Activated CD4-positive, alpha-beta T cell treated with anti-CD3 and anti-CD28 coated beads, Interleukin-2, amount 50 U/mL, for 4 hours (primary cell): ENCODE results near the gene GDPD4.

Source experiments
- DNase-seq, 2 experiments: peaks; one replicate each; pipeline ENCODE4 v3.0.0-alpha.2; 2020

GDPD4 gene

DNA sequence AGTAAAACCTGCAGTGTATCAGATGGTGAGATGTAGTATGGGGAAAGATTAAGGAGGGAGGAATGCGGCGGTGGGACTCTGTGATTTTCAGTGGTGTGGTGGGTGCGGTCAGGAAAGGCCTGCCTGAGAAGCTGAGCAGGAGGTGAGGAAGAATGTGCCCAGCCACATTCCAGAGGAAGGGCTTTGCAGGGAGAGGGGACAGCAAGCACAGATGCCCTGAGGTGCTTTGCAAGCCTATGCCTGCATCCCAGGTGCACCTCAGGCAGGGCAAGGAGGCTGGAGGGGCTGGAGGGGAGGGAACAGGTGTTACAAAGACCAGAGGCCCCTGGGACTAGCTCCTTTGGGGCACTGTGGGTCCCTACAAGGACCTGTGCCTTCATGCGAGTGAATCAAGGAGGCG lies 131.4 kb downstream of the GDPD4 start:
- DNase-seq: no peak

- DNase-seq: no peak
Observed at GRCh38 chr11:77167791-77168190, 133.7 kb downstream of the GDPD4 start.

DNA sequence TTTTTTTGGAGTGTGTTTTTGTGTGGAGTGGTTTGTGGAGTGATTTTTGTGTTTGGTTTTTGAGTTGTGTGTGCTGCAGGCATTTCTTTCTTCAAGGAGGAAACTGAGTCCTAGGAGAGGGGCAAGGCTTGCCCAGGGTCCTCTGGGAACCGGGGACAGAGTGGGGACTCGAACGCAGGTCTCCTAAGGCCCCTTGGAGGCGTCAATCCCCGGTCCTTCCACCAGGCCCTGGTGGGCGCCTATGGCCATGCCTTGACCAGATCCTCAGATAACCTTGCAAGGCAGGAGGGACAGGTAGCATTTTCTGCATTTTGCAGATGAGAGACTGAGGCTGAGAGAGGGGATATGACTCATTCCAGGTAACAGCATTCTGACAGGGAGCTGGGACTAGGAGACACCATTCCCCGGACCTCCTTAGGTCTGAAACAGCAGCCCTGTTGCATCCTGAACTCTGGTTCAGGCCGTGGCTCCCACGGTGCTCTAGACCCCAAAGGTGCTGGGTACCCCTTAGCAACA lies 134.3 kb downstream of the GDPD4 start:
- no peak for DNase-seq
